Measurements from ENCODE around the gene CCDC197. TPM values are rescaled to one million over a fixed set of nuclear protein-coding genes. Genes with fewer than 3 reads are reported as not detected.
A peak's percentile ranks its signal among the peaks of the same experiment; 100 is the strongest.

The CCDC197 gene
- total RNA-seq, result 0.11 TPM in 1 of 2 replicates, not detected in the other

DNA sequence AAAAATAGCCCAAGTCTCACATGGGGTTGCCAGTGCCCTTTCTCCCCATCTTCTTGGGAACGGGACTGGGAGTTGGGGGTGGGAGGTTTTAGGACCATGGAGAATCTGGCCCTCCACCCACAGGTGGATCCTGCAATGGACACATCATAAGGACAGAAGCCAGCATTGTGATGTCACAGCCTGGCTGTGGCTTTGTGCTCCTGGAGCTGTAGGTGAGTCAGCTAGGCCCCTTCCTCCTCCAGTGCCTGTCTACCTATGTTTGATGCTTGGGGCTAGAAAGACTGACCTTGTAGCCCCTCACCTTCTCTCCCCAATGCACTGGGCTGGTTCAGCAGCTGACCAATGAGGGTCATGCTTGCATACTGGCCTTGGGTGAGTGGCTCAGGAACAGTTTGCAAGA is at the start of gene CCDC197:
Gene CCDC197, plus strand, starts transcription at position 220 of the 400 bp plus-strand sequence. CDS start 831 bp downstream, outside the sequence.
- Mint-ChIP-seq H3K36me3 (ENCODE audit: low read depth) (no peaks in the 10 kb centered on the region), H3K9me3 (no peaks in the 10 kb centered on the region), H3K4me3 (ENCODE audit: low read depth) (no peak within 1 kb of the TSS), H3K4me1 (ENCODE audit: low read depth) (peaks cover 48% of the 10 kb centered on the region), H3K27ac (peak within 1 kb of the TSS; percentile 63), H3K27me3 (ENCODE audit: low read depth) (no peaks in the 10 kb centered on the region)
- DNase-seq (ENCODE audit: low spot score), result no peak
- intact Hi-C loops (cut with micrococcal nuclease), result loop anchor here (2.0 kb wide), 1 partner anchor 14 kb away; no protein-coding TSS in a partner anchor

DNA sequence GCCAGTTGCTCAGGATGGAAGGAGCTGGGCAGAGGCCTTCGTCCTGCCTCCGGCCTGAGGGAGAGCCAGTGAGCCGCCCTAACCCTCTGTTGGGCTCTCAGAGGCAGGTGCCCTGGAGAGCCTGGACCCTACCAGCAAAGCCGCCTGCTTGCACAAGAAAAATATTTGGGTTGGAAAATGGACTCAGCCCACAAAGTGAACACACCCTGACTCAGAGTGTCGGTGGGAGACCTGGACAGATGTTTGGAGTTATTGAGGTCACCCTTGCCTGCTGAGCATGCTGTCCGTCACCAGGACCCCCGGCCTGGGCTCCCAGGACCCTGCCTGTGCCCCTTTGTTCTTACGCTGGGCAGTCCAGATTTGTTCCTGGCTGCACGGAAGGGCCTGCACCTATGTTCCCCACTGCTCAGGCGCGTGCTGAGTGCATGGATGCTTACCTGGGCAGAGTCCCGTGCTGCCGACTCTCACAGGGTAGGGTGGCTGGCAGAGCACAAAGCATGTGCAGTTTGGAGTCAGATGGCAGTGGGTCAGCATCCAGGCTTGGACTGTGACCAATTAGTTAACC is 47.5 kb upstream of the CCDC197 start:
- H3K4me1 Mint-ChIP-seq (ENCODE audit: low read depth), result peaks cover 38% of the 10 kb centered on the region
- no peak overlapping the region for H3K27ac Mint-ChIP-seq
- DNase-seq (ENCODE audit: low spot score), result no peak
- no peaks in the 10 kb centered on the region for H3K9me3 Mint-ChIP-seq
- H3K36me3 Mint-ChIP-seq (ENCODE audit: low read depth), result peaks cover 82% of the 10 kb centered on the region
- intact Hi-C loops (cut with micrococcal nuclease), result no loop called here
- no peak overlapping the region for H3K4me3 Mint-ChIP-seq (ENCODE audit: low read depth)
- H3K27me3 Mint-ChIP-seq (ENCODE audit: low read depth), result no peaks in the 10 kb centered on the region

DNA sequence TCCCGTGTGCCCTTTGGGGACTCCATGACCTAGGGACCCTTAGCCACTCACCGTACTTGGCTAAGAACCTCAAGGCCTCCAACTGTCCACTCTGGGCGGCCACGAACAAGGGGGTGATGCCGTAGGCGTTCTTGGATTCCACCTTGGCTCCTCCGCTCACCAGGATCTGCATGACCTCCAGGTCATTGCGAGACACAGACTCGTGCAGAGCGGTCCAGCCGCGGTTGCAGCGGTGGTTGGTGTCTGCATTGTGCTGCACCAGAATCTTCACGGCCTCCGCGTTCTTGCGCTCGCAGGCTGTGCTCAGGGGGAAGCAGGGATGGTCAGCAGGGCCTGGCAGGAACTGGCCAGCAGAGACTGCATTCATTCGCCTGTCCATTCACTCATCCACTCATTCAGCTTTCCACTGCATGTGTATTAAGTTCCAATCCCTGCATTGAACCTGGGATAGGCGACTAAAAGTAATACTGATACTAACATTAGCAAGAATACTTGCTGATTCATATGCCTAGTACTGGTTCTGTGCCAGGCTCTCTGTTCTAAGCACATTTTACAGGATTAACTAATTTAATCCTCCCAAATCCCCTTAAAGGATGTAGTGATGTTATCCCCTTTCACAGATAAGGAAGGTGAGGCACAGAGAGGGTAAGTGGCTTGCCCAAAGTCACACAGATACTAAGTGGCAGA is 46.0 kb upstream of the CCDC197 start:
- peaks cover 83% of the 10 kb centered on the region for H3K36me3 Mint-ChIP-seq (ENCODE audit: low read depth)
- H3K4me3 Mint-ChIP-seq (ENCODE audit: low read depth), result no peak overlapping the region
- H3K27me3 Mint-ChIP-seq (ENCODE audit: low read depth), result no peaks in the 10 kb centered on the region
- no peaks in the 10 kb centered on the region for H3K9me3 Mint-ChIP-seq
- H3K4me1 Mint-ChIP-seq (ENCODE audit: low read depth), result peaks cover 50% of the 10 kb centered on the region
- intact Hi-C loops (cut with micrococcal nuclease), result no loop called here
- H3K27ac Mint-ChIP-seq, result peak overlapping the region; percentile 19
- no peak for DNase-seq (ENCODE audit: low spot score)

DNA sequence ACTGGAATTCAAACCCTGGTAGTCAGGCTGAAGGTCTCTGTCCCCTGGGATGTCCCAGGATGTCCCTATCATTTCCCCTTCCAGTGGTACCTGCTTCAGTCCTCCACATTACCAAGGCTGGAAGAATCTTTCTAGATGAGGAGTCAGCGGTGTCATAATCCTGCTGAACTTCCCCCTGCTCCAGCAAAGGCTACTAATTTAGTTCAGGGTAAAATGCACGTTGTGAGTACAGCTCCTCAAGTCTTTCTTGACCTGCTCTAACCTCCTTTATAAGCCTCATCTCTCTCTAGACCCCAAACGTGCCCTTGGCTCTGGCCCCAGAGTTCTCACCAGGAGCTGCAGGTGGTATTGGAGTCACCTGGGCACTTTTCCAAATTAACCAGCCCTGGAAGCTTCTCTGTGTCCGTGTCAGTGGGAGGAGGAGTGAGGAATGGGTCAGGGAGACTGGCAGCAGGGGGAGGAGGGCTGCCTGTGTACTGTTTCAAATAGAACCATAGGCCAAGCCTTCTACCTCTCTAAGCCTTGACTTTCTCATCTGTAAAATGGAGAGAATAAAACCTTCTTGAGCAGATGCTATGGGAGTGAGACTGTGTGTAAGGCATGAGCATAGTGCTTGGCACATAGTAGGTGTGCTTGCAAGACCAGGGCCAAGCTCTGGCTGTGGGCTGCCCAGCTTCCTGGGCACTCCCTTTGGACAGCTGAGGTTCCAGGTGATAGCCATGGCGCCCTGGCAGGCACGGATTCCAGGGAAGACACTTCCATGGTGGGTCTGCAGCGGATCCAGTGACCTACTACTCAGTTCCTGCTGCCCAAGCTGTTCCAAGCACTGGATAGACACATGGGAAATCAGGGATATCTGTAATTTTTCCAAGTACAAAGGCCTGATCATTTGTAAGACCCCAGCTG is 45.2 kb upstream of the CCDC197 start:
- H3K4me1 Mint-ChIP-seq (ENCODE audit: low read depth), result peaks cover 55% of the 10 kb centered on the region
- H3K36me3 Mint-ChIP-seq (ENCODE audit: low read depth), result peaks cover 78% of the 10 kb centered on the region
- H3K9me3 Mint-ChIP-seq, result no peaks in the 10 kb centered on the region
- no peaks in the 10 kb centered on the region for H3K27me3 Mint-ChIP-seq (ENCODE audit: low read depth)
- peak overlapping the region; percentile 30 for H3K27ac Mint-ChIP-seq
- no peak overlapping the region for H3K4me3 Mint-ChIP-seq (ENCODE audit: low read depth)
- intact Hi-C loops (cut with micrococcal nuclease), result no loop called here
- DNase-seq (ENCODE audit: low spot score), result no peak

DNA sequence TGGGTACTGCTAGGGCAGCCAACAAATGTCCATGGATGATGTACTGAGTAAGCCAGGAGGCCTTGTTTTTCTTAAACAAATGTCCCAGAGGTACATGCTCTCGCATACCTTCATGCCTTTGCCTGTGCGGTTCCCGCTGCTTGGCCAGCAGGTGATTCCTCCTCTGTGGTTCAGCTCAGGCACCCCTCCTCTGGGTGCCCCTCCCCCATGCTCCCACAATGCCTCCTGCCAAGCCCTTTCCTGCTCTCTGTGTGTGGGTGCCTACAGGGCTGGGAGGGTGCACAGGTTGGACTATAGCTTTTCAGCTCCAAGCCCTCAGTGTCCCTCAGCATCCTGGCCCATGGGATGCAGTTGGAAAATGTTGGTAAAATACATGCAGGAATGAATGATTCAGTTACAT is 44.3 kb upstream of the CCDC197 start:
- peaks cover 79% of the 10 kb centered on the region for H3K36me3 Mint-ChIP-seq (ENCODE audit: low read depth)
- no peaks in the 10 kb centered on the region for H3K27me3 Mint-ChIP-seq (ENCODE audit: low read depth)
- peaks cover 64% of the 10 kb centered on the region for H3K4me1 Mint-ChIP-seq (ENCODE audit: low read depth)
- peak overlapping the region; percentile 21 for H3K27ac Mint-ChIP-seq
- no peak for DNase-seq (ENCODE audit: low spot score)
- H3K9me3 Mint-ChIP-seq, result no peaks in the 10 kb centered on the region
- no peak overlapping the region for H3K4me3 Mint-ChIP-seq (ENCODE audit: low read depth)
- intact Hi-C loops (cut with micrococcal nuclease), result no loop called here

DNA sequence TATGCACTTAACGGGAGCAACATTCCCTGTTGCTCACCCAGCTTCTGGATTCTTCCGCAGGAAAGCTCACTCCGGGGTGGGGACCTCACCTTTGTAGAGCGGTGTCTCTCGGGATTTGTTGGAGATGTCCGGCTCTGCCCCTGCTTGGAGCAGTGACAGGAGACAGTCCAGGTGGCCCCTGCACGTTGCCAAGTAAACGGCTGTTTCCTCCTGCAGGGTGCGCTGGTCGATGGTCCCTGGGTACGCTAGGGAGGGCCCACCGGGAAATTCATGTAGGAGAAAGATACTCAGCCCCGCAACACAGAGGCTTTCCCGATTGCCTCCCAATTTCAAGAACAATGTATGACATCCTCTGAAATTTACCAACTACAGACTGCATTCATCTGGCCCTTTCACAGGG is 43.8 kb upstream of the CCDC197 start:
- Mint-ChIP-seq H3K27ac (peak overlapping the region; percentile 23), H3K27me3 (ENCODE audit: low read depth) (no peaks in the 10 kb centered on the region), H3K4me3 (ENCODE audit: low read depth) (no peak overlapping the region), H3K36me3 (ENCODE audit: low read depth) (peaks cover 82% of the 10 kb centered on the region), H3K9me3 (no peaks in the 10 kb centered on the region), H3K4me1 (ENCODE audit: low read depth) (peaks cover 69% of the 10 kb centered on the region)
- intact Hi-C loops (cut with micrococcal nuclease), result no loop called here
- DNase-seq (ENCODE audit: low spot score), result no peak

DNA sequence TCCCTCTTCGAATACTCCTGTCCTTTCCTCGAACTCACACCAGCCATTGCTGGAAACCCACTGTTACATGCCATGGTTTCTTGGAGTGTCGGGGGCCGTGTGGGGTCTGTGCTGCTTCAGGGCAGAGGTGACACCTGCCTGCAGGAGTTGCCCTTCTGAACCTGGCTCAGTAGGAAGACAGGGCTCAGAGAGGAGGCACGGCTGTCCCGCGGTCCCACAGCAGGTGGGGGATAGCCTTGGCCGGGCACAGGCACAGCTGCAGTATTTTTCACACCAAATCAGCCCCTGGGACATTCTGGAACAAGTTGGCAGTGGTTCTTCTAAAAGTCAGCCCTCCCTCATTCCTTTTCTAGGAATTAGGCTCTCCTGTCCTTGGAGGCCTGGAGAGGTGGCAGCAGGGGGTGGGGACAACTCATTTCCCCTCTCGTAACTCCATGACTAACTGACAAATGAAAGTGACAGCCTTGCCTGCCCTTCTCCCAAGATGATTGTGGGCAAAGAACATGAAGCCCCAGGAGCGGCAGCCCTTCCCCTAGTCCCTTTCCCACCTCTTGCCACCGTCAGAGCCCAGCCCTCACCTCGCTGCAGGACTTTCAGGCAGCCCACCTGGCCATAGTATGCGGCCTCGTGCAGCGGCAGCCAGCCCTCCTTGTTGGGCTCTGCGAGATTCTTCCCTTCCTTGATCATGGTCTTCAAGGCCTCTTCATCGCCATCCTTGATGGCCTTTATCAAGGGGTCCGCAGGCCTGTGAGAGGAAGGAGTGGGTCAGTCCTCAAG is 43.2 kb upstream of the CCDC197 start:
- H3K4me3 Mint-ChIP-seq (ENCODE audit: low read depth), result peak overlapping the region; percentile 83
- H3K36me3 Mint-ChIP-seq (ENCODE audit: low read depth), result peaks cover 80% of the 10 kb centered on the region
- H3K4me1 Mint-ChIP-seq (ENCODE audit: low read depth), result peaks cover 75% of the 10 kb centered on the region
- DNase-seq (ENCODE audit: low spot score), result no peak
- H3K27ac Mint-ChIP-seq, result peak overlapping the region; percentile 100
- intact Hi-C loops (cut with micrococcal nuclease), result no loop called here
- no peaks in the 10 kb centered on the region for H3K9me3 Mint-ChIP-seq
- H3K27me3 Mint-ChIP-seq (ENCODE audit: low read depth), result no peaks in the 10 kb centered on the region

DNA sequence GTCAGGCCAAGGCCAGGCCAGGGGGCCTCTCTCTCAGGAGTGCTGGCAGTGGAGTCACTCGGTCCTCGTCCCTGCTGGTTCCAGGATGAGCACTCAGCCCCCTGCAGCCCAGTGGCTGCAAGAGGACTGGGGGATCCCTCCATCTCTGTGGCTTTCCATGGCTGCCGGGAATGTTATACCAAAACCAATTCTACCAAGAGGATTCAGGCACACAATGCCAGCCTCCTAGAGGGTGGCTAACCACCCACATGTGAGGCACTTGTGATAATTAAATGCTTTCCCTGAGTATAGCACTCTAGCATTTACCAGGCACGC is 42.6 kb upstream of the CCDC197 start:
- Mint-ChIP-seq H3K4me1 (ENCODE audit: low read depth) (peaks cover 81% of the 10 kb centered on the region), H3K27ac (peak overlapping the region; percentile 100), H3K27me3 (ENCODE audit: low read depth) (no peaks in the 10 kb centered on the region), H3K36me3 (ENCODE audit: low read depth) (peaks cover 79% of the 10 kb centered on the region), H3K9me3 (no peaks in the 10 kb centered on the region), H3K4me3 (ENCODE audit: low read depth) (peak overlapping the region; percentile 83)
- no peak for DNase-seq (ENCODE audit: low spot score)
- intact Hi-C loops (cut with micrococcal nuclease), result no loop called here

DNA sequence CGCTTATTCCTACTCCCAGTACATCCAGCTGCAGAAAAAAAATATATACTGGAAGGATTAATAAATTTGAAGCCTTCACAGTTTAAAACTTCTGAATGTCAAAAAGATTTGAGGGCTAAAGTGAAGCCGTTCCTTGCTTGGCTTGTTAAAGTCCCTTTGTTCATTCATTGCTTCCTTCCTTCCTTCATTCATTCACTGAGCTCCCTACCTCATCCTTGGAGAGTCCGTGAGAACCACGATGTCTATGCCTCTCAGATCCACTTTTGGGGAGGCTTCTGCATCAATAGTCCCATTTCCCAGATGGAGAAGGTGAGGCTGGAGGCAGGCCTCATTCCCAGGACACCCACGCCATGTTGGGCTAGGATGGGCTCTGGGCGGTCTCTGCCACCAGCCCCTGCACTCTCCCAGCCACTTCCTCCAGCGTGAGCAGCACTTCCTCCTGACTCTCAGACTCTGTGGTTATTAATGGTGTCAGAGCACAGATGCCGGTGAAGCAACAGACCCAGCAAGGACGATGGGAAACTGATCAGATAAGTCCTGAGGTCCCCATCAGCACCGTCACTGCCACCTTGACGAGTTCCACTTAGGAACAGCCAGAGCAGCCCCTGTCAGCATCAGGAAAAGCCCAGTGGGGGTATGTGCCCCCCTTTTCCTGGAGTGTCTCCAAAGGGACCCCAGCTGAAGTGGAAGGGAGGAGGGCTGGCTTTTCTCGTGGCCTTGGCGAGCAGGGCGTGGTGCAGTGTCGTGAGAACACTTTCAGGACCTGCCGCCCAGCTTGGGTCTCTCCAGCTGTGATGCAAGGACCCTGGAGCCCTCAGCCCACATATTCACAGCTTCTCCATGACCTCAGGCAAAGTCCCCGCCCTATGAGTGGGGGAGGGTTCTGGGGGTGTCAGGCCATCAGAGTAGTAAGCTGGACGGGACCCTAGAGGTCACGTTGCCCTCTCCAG is 41.9 kb upstream of the CCDC197 start:
- Mint-ChIP-seq H3K4me1 (ENCODE audit: low read depth) (peaks cover 88% of the 10 kb centered on the region), H3K9me3 (no peaks in the 10 kb centered on the region), H3K36me3 (ENCODE audit: low read depth) (peaks cover 75% of the 10 kb centered on the region), H3K27me3 (ENCODE audit: low read depth) (no peaks in the 10 kb centered on the region), H3K27ac (peak overlapping the region; percentile 100), H3K4me3 (ENCODE audit: low read depth) (peak overlapping the region; percentile 83)
- peak; percentile 57 for DNase-seq (ENCODE audit: low spot score)
- intact Hi-C loops (cut with micrococcal nuclease), result loop anchor here (5.0 kb wide), 1 partner anchor 227 kb away; no protein-coding TSS in a partner anchor

DNA sequence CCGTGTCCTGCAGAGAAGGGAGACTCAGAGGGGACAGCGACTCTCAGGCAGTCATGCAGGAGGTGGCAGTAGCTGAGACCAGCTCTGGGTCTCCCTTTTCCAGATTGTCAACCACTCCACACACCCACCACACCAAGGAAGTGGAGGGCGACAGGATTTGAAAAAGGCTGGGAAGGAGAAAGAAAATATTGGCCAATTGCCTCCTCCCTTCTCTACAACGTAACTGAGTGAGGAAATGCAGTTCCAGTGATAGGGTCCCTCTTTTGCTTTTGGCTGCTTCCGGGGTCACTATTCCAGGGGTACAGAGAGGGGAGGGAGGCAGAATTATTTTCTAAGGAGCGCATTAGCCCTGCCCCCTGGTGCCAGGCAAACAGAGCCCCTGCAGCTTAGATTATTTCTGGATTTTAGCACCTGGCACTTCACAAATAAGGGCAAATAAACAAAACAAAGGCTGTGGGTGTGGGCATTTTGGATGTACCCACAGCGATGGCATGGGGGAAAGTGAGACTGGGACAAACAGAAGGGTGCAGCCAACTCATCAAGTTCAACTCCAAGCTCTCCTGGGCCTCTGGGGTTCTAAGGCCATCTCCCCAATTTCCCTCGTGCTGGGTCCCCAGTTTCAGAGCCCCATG is 41.1 kb upstream of the CCDC197 start:
- Mint-ChIP-seq H3K9me3 (no peaks in the 10 kb centered on the region), H3K4me3 (ENCODE audit: low read depth) (peak overlapping the region; percentile 83), H3K27me3 (ENCODE audit: low read depth) (no peaks in the 10 kb centered on the region), H3K27ac (peak overlapping the region; percentile 100), H3K4me1 (ENCODE audit: low read depth) (peaks cover 87% of the 10 kb centered on the region), H3K36me3 (ENCODE audit: low read depth) (peaks cover 68% of the 10 kb centered on the region)
- DNase-seq (ENCODE audit: low spot score), result no peak
- intact Hi-C loops (cut with micrococcal nuclease), result loop anchor here (5.0 kb wide), 1 partner anchor 226 kb away; no protein-coding TSS in a partner anchor
